ENCODE data around the gene HTR7.

HTR7 gene

DNA sequence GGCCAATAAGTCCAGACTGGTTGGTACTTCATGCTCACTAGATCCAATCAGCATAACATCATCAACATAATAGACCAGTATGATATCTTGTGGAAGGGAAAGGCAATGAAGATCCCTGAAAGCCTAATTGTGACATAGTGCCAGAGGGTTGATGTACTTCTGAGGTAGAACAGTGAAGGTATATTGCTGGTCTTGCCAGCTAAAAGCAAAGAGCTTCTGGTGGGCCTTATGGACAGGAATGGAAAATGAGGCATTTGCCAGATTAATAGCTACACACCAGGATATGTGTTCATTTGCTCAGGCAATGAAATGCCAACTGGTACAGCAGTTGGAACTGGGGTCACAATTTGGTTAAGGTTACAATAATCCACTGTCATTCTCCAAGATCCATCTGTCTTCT lies 156.4 kb downstream of the HTR7 start:
- no peaks in the 10 kb centered on the region for H3K36me3 ChIP-seq (ENCODE audit: control insufficient read depth, insufficient read depth, low read length)
- H3K9me3 ChIP-seq (ENCODE audit: control insufficient read depth, low read length) = no peaks in the 10 kb centered on the region
- no peak overlapping the region for H3K27ac ChIP-seq (ENCODE audit: low read depth, low read length, severe bottlenecking)
- no peak overlapping the region for H3K4me3 ChIP-seq (ENCODE audit: extremely low read depth, insufficient read depth, low read length, poor library complexity, severe bottlenecking)
- no peaks in the 10 kb centered on the region for H3K4me1 ChIP-seq (ENCODE audit: control insufficient read depth, insufficient read depth, low read length, poor library complexity, severe bottlenecking)

DNA sequence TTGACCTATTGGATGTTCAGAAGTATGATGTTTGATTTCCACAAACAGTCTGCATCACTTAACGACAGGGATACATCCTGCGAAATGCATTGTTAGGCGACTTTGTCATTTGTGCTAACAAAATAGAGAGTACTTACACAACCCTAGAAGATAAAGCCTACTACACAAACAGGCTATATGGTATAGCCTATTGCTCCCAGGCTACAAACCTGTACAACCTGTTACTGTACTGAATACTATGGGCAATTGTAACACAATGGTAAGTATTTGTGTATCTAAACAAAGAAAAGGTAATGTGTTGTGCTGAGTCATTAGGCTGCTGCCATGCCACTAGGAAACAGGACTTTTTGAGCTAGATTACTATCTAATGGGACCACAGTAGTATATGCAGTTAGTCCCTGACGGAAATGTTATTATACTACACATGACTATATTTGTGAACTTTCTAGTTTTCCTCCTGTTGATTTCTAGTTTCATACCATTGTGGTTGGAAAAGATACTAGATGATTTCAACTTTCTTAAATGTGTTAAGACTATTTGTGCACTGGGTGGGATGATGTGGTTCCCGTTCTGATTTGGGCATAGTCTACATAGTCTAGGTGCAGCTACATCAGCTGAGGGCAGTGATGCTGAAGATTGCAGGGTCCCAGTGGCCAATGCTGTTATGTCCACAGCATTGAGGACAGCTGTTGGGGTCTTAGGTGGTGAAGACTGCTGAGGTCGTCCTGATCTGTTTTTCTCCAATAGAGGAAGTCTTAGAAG lies 161.7 kb downstream of the HTR7 start:
- 81 to 86% methylated on average over 1 to 4 of the region's 6 CpGs for WGBS, 2 experiments (ENCODE audit: insufficient coverage in 2 of 2)
- Histone ChIP-seq H3K4me1 (ENCODE audit: control insufficient read depth, insufficient read depth, low read length, poor library complexity, severe bottlenecking) (no peaks in the 10 kb centered on the region), H3K27ac (ENCODE audit: low read depth, low read length, severe bottlenecking) (no peak overlapping the region), H3K36me3 (ENCODE audit: control insufficient read depth, insufficient read depth, low read length) (no peaks in the 10 kb centered on the region), H3K4me3 (ENCODE audit: extremely low read depth, insufficient read depth, low read length, poor library complexity, severe bottlenecking) (no peak overlapping the region), H3K9me3 (ENCODE audit: control insufficient read depth, low read length) (no peaks in the 10 kb centered on the region)
